HPDE6-E6E7 (cell line): Measurements from ENCODE around the gene IFNGR2.
"Not testable (repeated sequence)": the region's sequence is repeated elsewhere in the genome, so short reads cannot be mapped to it uniquely, and the experiment has no call there.

Source experiments
- DNase-seq: peaks from one replicate; pipeline ENCODE4 v3.0.0; 2011; ENCODE audit warnings: missing footprints; ENCODE audit errors: extremely low spot score

The IFNGR2 gene

GRCh38 chr21:33377221-33377920, 25.8 kb upstream of the IFNGR2 start:
- DNase-seq, result no peak

- DNase-seq, result no peak
Observed at GRCh38 chr21:33378081-33378480, 25.1 kb upstream of the IFNGR2 start.

- peak; percentile 81 for DNase-seq
Observed at GRCh38 chr21:33379934-33380333, 23.3 kb upstream of the IFNGR2 start.

GRCh38 chr21:33380483-33380998, 22.7 kb upstream of the IFNGR2 start:
- DNase-seq, result peak; percentile 84

GRCh38 chr21:33381381-33381780, 21.8 kb upstream of the IFNGR2 start:
- DNase-seq, result not testable (repeated sequence)

- DNase-seq, result peak; percentile 66
Observed at GRCh38 chr21:33383056-33383888, 19.9 kb upstream of the IFNGR2 start.

- DNase-seq, result no peak
Observed at GRCh38 chr21:33384841-33385331, 18.3 kb upstream of the IFNGR2 start.

GRCh38 chr21:33386222-33386784, 16.9 kb upstream of the IFNGR2 start:
- DNase-seq, result no peak

GRCh38 chr21:33387294-33387693, 15.9 kb upstream of the IFNGR2 start:
- DNase-seq, result no peak

GRCh38 chr21:33388188-33388587, 15.0 kb upstream of the IFNGR2 start:
- DNase-seq, result no peak

GRCh38 chr21:33390479-33390878, 12.7 kb upstream of the IFNGR2 start:
- DNase-seq, result peak; percentile 76

GRCh38 chr21:33391656-33392055, 11.6 kb upstream of the IFNGR2 start:
- no peak for DNase-seq

- DNase-seq, result no peak
Observed at GRCh38 chr21:33392284-33392985, 10.8 kb upstream of the IFNGR2 start.

- DNase-seq, result no peak
Observed at GRCh38 chr21:33393348-33393747, 9.9 kb upstream of the IFNGR2 start.

- DNase-seq, result no peak
Observed at GRCh38 chr21:33394260-33394659, 9.0 kb upstream of the IFNGR2 start.

- DNase-seq, result no peak
Observed at GRCh38 chr21:33395891-33396331, 7.3 kb upstream of the IFNGR2 start.

GRCh38 chr21:33396436-33396835, 6.8 kb upstream of the IFNGR2 start:
- DNase-seq, result no peak

GRCh38 chr21:33396951-33397350, 6.3 kb upstream of the IFNGR2 start:
- DNase-seq, result no peak

- no peak for DNase-seq
Observed at GRCh38 chr21:33397717-33398116, 5.5 kb upstream of the IFNGR2 start.

- DNase-seq, result no peak
Observed at GRCh38 chr21:33398361-33398760, 4.9 kb upstream of the IFNGR2 start.

- no peak for DNase-seq
Observed at GRCh38 chr21:33401630-33401992, 1.6 kb upstream of the IFNGR2 start.
